ENCODE data around the gene RNF175. TPM values are rescaled to one million over a fixed set of nuclear protein-coding genes. Genes with fewer than 3 reads are reported as not detected.
A peak's percentile ranks its signal among the peaks of the same experiment; 100 is the strongest.

The RNF175 gene
- total RNA-seq: not detected in 2 replicates

DNA sequence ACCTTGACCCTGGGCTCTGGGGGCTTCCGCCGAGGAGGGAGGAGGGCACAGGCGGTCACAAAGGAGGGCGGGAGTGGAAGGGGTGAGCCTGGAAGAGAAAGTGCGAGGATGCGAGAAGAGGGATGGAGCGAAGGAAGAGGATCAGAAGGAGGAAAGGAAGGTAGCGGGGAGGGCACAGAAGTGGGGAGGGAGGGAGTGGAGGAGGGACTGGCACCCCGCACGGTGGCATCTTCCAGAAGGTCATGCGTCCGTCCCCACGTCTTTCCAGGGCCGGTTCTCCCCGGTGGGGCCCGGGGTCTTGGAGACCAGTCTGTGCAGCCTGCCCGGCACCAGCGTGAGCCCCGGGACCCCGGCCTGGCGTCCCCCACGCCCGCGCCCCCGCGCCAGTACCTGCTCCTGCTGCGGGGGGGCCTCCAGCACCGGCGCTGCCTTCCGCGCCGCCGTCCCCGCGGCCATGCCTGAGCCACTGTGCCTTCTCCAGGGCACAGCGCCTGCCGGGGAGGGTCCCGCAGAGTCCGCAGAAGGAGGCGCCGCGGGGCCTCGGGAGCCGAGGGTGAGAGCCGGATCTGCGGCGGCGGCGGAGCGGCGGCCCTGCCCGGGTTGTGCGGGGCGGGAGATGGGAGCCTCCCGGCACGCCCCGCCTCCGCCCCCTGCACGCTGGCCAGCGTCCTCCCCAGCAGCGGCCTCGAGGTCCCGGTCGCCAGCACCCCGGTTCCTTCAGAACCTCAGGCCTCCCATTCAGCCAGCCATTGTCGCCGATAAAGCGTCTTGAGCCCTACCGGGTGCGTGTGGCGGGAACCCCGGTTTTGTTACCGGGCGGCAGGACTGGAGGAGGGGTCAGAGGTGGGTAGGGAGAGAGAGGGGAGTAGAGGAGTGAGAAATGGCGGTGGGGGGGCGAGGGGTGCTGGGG lies at the start of gene RNF175:
Gene RNF175, minus strand, starts transcription at position 618 of the 910 bp plus-strand sequence. Its CDS starts 162 bp downstream, at position 456.
- peak; percentile 63 for DNase-seq
- intact Hi-C loops (cut with micrococcal nuclease): no loop called here
- Mint-ChIP-seq H3K4me1 (peaks cover 2% of the 10 kb centered on the region), H3K27ac (no peak within 1 kb of the TSS), H3K27me3 (peaks cover 68% of the 10 kb centered on the region), H3K4me3 (peak within 1 kb of the TSS; percentile 33), H3K36me3 (ENCODE audit: low read depth) (no peaks in the 10 kb centered on the region), H3K9me3 (peaks cover 4% of the 10 kb centered on the region)

DNA sequence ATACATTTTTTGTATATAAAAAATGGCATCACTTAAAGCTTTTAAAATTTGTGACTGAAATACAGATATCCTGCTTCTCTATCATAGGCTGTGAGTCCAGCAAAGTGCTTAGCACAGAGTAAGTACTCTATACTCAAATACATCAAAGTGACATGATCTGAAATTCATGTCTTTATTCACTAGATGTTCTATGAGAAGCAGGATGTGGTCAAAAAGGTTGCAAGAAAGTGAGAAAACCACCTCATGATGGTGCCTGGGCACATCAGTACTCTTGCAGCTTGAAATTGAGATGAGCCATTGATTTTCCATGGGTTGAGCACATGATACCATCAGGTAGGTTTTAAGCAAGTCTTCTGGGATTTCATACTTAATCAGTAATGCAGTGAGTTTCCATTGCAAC lies 49.5 kb upstream of the RNF175 start:
- peak; percentile 66 for DNase-seq
- Mint-ChIP-seq H3K4me3 (no peak overlapping the region), H3K27me3 (peaks cover 11% of the 10 kb centered on the region), H3K36me3 (ENCODE audit: low read depth) (no peaks in the 10 kb centered on the region), H3K9me3 (peaks cover 4% of the 10 kb centered on the region), H3K4me1 (peaks cover 6% of the 10 kb centered on the region), H3K27ac (no peak overlapping the region)
- intact Hi-C loops (cut with micrococcal nuclease): no loop called here

DNA sequence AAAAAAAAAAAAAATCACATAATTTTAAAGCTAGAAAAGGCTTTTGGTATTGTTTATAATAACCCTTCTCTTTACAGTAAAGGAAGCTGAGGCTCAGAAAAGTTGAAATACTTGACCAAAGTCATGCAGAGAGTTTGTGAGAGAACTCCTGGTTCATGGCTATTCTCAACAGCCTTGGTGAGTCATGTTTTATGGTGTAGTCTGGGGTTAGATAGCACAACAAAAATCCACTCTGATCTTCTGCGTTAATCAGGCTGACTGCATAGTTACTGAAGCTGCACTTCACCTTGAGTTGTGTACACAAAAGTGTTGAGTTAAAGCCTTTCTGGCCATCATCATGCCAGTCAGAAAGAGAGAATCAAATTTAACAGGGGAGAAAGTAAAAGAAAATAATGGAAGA lies 48.4 kb upstream of the RNF175 start:
- intact Hi-C loops (cut with micrococcal nuclease): no loop called here
- Mint-ChIP-seq H3K27ac (no peak overlapping the region), H3K36me3 (ENCODE audit: low read depth) (no peaks in the 10 kb centered on the region)

DNA sequence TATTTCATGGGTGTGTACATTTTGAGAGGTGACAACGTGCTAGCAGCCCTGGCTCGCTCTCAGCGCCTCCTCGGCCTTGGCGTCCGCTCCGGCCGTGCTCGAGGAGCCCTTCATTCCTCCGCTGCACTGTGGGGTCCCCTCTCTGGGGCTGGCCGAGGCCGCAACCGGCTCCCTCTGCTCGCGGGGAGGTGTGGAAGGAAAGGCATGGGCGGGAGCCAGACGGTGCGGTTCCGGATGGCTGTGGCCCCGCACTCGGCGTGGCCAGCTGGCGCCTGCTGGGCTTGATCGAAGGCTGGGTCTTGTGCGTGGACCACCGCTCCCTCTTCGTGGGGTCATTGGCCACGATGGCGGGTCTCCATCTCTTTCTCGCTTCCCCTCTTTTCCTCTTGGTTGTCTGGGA lies 46.2 kb upstream of the RNF175 start:
- peaks cover 6% of the 10 kb centered on the region for H3K27me3 Mint-ChIP-seq
- intact Hi-C loops (cut with micrococcal nuclease): no loop called here

More for the DNA sequence above, 48.4 kb upstream of the RNF175 start:
- H3K4me3 Mint-ChIP-seq: no peak overlapping the region
- peaks cover 6% of the 10 kb centered on the region for H3K4me1 Mint-ChIP-seq
- no peak for DNase-seq
- H3K9me3 Mint-ChIP-seq: peaks cover 4% of the 10 kb centered on the region
- H3K27me3 Mint-ChIP-seq: peaks cover 9% of the 10 kb centered on the region

DNA sequence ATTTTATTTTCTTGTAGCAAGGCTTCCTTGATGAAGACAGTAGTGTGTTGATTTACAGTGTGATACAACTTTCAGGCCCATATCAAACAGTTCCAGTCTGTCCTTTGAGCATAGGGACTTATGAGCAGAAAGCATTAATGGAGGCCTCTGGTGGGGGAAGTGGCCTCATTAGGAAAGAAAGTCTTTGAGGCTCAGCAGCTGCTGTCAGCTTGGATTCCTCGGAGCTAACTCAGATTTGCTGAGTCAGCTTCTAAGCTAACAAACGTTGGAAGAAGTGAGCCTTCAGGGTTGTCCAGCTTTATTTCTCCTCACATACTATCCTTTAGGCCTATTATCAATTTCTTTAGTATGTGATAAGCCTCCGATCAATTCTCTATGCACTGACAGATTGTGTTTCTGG lies 44.9 kb upstream of the RNF175 start:
- no peak for DNase-seq
- Mint-ChIP-seq H3K4me3 (no peak overlapping the region), H3K27me3 (peaks cover 12% of the 10 kb centered on the region), H3K4me1 (peaks cover 3% of the 10 kb centered on the region), H3K9me3 (peaks cover 4% of the 10 kb centered on the region), H3K27ac (no peak overlapping the region), H3K36me3 (ENCODE audit: low read depth) (no peaks in the 10 kb centered on the region)
- intact Hi-C loops (cut with micrococcal nuclease): no loop called here

More for the DNA sequence above, 46.2 kb upstream of the RNF175 start:
- H3K36me3 Mint-ChIP-seq (ENCODE audit: low read depth): no peaks in the 10 kb centered on the region
- no peak overlapping the region for H3K4me3 Mint-ChIP-seq
- H3K4me1 Mint-ChIP-seq: peaks cover 6% of the 10 kb centered on the region
- no peak for DNase-seq
- no peak overlapping the region for H3K27ac Mint-ChIP-seq
- peaks cover 4% of the 10 kb centered on the region for H3K9me3 Mint-ChIP-seq

DNA sequence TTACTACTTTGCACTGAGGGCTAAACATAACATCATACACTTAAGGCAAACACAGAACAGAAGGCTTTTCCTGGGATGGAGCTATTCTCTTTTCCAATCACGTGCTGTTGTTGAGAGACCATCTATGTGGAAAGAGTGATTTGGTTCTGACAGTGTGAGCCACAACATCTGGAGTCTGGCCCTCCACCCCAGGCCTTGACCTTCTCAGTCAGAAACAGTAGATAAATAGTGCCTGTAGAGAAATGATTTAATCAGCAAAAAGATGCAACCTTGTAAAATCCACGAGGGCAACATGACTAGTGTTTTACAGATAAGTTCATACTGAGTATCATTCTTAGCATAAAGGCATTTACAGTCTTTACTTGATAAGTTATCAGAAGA lies 39.9 kb upstream of the RNF175 start:
- H3K4me1 Mint-ChIP-seq: no peaks in the 10 kb centered on the region
- no peak for DNase-seq
- no peaks in the 10 kb centered on the region for H3K36me3 Mint-ChIP-seq (ENCODE audit: low read depth)
- H3K27me3 Mint-ChIP-seq: peaks cover 54% of the 10 kb centered on the region
- no peaks in the 10 kb centered on the region for H3K9me3 Mint-ChIP-seq
- no peak overlapping the region for H3K4me3 Mint-ChIP-seq
- intact Hi-C loops (cut with micrococcal nuclease): no loop called here
- no peak overlapping the region for H3K27ac Mint-ChIP-seq

DNA sequence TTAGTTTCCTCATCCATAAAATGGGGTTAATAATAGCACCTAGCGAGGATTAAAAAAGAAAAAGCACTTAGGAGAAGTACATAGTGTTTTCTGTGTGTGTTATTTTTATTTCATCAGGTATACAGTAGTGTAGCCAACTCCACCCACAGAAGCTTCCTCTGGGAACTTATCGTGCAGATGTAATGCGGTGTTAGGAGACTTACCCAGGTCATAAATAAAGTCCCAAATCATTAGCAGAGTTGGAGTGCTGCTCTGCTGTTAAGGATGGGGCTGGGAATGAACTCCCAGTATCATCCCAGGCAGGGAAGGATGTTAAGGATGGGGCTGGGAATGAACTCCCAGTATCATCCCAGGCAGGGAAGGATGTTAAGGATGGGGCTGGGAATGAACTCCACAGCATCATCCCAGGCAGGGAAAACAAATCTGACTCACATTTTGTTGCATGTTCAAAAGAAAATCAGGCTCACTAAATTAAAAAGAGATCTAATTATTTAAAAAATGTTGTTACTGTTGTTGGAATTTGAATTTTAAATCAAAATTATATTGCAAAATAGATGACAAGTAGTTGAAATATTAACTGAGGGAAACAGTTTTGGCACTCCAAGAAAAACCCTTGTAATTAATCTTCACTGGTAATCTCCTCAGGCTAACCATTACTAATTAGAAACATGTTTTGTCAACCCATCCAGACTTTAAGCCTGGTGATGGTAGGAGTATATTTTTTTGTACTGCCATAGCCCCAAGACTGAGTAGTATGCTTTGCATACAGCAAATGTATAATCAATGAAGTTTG lies 39.3 kb upstream of the RNF175 start:
- H3K36me3 Mint-ChIP-seq (ENCODE audit: low read depth): no peaks in the 10 kb centered on the region
- peaks cover 60% of the 10 kb centered on the region for H3K27me3 Mint-ChIP-seq
- H3K9me3 Mint-ChIP-seq: no peaks in the 10 kb centered on the region
- no peaks in the 10 kb centered on the region for H3K4me1 Mint-ChIP-seq
- DNase-seq: no peak
- H3K4me3 Mint-ChIP-seq: no peak overlapping the region
- H3K27ac Mint-ChIP-seq: no peak overlapping the region
- intact Hi-C loops (cut with micrococcal nuclease): no loop called here

DNA sequence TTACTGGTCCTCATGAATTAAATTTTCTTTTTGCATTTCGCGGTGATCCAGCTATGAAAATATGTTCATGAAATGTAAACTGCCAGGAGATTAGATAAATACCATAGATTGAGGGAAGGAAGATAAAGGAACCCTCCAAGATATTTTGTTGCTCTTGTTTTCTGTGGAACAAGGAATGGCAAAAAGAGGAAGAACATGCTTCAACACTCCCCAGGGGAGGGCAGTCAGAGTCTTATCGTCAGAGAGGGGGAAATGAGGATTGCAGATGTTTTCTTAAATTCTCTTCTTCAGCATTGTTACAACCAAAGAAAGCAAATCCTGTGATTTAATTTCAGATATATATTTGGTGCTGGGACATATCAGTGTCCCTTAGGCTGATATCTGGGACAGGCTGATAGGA lies 38.6 kb upstream of the RNF175 start:
- Mint-ChIP-seq H3K27ac (no peak overlapping the region), H3K4me3 (no peak overlapping the region), H3K27me3 (peaks cover 67% of the 10 kb centered on the region), H3K9me3 (no peaks in the 10 kb centered on the region), H3K36me3 (ENCODE audit: low read depth) (no peaks in the 10 kb centered on the region), H3K4me1 (no peaks in the 10 kb centered on the region)
- intact Hi-C loops (cut with micrococcal nuclease): no loop called here
- no peak for DNase-seq

DNA sequence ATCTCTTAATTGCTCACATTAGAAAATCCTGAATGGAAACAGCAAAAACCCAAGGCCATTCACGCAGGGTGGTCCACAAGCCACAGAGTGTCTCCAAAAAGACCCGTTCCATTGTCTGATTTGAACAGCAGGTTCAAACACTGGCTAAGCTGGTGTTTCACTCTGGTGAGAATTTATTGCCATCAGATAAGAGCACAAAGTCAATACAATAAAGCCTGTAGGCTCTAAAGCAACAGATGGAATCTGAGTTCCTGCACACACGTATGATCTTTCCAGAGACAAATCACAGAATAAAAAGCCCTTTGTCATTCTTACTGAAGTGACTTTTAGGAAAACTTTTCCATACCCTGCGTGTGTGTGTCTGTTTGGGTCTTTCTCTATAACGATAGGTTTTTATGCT lies 34.2 kb upstream of the RNF175 start:
- Mint-ChIP-seq H3K27ac (no peak overlapping the region), H3K4me3 (no peak overlapping the region), H3K4me1 (peaks cover 16% of the 10 kb centered on the region), H3K27me3 (peaks cover 90% of the 10 kb centered on the region), H3K36me3 (ENCODE audit: low read depth) (no peaks in the 10 kb centered on the region), H3K9me3 (no peaks in the 10 kb centered on the region)
- no peak for DNase-seq
- intact Hi-C loops (cut with micrococcal nuclease): no loop called here

DNA sequence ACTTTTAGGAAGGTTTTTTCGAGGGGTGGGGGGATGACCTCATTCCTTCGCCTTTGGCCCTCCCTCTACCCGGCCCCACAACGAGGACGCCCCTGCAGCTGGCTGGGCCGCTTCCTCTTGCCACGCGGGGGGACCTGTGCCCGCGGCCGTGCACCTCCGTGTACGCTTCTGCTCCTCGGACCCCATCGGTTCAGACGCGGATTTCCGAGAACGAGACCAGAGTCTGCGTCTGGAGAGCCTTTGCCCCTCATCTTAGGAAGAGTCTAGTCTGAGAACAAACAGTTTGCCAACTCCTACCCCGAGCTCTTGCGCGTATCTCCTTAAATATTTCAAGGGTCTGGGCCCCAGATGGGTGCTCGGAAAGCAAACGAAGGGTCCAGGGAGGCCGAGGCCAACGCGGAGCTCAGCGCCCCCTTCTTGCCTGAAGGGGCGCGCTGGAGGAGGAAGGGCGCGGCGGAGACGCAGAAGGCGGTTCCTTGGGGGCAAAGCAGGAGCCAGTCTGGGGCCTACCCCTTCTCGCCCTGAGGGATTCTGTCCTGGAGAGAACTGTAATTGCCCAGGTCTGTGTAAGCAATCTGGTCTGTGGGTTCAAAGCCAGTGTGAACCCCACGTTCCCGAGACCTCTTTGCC lies 32.9 kb upstream of the RNF175 start:
- Mint-ChIP-seq H3K27ac (no peak overlapping the region), H3K9me3 (no peaks in the 10 kb centered on the region), H3K36me3 (ENCODE audit: low read depth) (no peaks in the 10 kb centered on the region), H3K4me1 (peaks cover 23% of the 10 kb centered on the region), H3K4me3 (peak overlapping the region; percentile 33), H3K27me3 (peaks cover 92% of the 10 kb centered on the region)
- DNase-seq: no peak
- intact Hi-C loops (cut with micrococcal nuclease): no loop called here

DNA sequence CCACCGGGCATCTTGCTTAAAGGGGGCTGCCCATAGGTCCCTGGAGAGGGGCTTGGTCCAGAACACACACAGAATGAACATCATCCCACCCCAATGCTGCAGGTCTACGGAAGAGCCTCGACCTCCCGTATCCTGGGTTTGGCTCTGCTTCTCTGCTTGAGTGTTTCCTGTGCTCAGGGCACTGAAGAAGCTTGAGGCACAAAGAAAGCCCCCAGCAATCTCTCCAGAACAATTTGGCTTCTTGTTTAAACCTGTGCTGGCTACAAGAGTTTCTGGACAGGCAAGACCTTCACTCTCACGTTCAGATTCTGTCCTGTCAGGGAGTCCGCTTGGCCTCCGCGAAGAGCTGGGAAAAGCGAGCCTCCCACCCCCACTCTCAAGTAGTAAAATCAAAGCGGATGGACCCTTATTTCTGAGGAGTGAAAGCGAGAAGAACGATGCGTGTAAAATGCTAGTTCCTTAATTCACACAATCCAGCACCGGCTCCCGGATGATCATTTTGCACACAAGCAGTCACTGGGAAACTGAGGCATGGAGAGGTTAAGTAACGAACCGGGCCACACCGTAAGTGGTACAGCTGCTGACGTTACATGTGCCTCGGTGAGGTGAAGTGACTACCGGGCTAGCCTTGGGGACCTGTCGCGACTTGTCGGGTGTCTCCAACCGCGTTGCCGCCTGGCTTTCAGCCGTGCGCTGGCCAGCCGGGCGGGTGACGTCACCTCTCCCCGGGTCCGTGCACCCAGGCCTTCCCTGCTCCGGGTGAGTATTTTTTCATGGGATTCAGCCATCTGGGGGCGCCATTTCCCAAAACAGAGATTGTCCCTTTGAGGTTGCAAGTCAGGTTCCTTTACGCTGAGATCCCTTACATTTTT lies 32.2 kb upstream of the RNF175 start:
- no peaks in the 10 kb centered on the region for H3K9me3 Mint-ChIP-seq
- H3K27me3 Mint-ChIP-seq: peaks cover 92% of the 10 kb centered on the region
- intact Hi-C loops (cut with micrococcal nuclease): no loop called here
- H3K36me3 Mint-ChIP-seq (ENCODE audit: low read depth): no peaks in the 10 kb centered on the region
- H3K4me1 Mint-ChIP-seq: peaks cover 23% of the 10 kb centered on the region
- peak overlapping the region; percentile 74 for H3K4me3 Mint-ChIP-seq
- peak overlapping the region; percentile 40 for H3K27ac Mint-ChIP-seq
- DNase-seq: peak; percentile 58

DNA sequence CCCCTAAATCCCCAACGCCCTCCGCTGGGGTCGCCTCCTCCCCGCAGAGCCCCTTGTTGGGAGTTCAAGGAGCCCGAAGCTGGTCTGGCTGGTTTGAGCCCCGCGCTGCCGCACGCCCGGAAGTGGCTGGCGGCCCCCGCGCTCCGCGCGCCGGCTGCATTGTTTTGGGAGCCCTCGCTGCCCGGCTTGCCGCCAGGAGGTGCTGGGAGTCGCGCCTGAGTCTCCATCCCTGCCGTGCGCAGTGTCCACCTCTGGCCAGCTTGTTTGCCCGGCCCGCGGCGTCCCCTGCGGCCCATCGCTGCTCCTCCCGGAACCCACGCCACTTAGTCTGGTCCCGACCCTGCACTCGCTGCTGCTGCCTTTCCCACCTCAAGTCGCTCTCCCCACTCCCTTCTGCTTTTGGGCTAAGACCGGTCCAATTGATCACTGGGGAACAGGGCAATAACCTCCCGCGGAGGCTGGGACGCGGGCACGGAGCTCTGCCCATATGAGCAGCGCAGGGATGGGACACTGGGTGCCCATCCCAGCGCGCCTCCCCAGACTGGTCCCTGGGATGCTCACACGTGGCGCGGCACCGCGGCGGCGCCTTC lies 31.2 kb upstream of the RNF175 start:
- Mint-ChIP-seq H3K27ac (no peak overlapping the region), H3K9me3 (no peaks in the 10 kb centered on the region), H3K27me3 (peaks cover 92% of the 10 kb centered on the region), H3K4me1 (peaks cover 23% of the 10 kb centered on the region), H3K36me3 (ENCODE audit: low read depth) (no peaks in the 10 kb centered on the region), H3K4me3 (peak overlapping the region; percentile 74)
- intact Hi-C loops (cut with micrococcal nuclease): no loop called here
- DNase-seq: peak; percentile 72

DNA sequence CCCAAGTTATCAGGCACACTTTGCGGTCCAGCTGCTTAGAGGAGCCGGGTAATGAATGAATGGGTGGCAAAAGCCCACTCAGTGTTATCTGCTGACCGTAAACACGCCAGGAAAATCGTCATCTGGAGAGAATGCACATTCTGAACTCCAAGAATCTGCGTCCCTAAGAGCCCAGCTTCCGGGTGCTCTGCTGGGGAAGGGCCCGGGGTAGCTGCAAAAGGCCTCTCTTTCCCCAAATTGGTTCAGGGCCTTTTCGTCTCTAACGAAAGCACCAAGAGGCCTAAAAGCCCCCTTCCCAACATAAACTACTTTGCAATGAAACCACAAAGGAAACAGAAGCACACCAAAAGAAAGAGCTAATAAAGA lies 30.7 kb upstream of the RNF175 start:
- intact Hi-C loops (cut with micrococcal nuclease): no loop called here
- no peak for DNase-seq
- H3K4me3 Mint-ChIP-seq: peak overlapping the region; percentile 23

More for the DNA sequence above, 30.7 kb upstream of the RNF175 start:
- peaks cover 23% of the 10 kb centered on the region for H3K4me1 Mint-ChIP-seq
- H3K36me3 Mint-ChIP-seq (ENCODE audit: low read depth): no peaks in the 10 kb centered on the region
- peaks cover 92% of the 10 kb centered on the region for H3K27me3 Mint-ChIP-seq
- no peaks in the 10 kb centered on the region for H3K9me3 Mint-ChIP-seq
- H3K27ac Mint-ChIP-seq: no peak overlapping the region

All from activated CD4-positive, alpha-beta T cell treated with anti-CD3 and anti-CD28 coated beads, Interleukin-2, amount 10 ng/mL, durations not matched to agents 24 days and 14 days (primary cell).